ENCODE results near the gene SH3D21. TPM values are rescaled to one million over a fixed set of nuclear protein-coding genes. Genes with fewer than 3 reads are reported as not detected.
A peak's percentile ranks its signal among the peaks of the same experiment; 100 is the strongest.

SH3D21 gene
- total and polyA plus RNA-seq, 10 of the 15 experiments (the other 5 are each of a cell fraction or from before 2014, with no cell fraction given) = 0.06 to 5.9 (median 2.4) TPM

DNA sequence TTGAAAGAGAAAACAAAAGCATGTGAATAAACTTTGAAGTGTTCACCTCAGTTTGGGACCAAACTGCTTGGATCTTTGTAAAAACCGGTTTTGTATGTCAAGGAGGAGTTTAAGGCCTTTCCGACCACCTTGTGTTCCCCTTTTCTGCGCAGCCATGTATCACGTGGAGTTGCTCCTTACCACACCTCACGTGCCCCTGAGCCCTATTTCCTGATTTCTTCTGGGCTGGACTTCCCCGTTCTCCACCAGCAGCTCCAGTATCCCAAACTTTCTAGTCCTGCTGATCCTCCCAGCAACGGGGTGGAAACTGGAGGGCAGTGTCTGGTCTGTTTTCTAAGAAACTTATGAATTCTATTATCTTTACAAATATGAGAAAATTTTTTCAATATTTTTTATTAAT, 1.6 kb upstream of the SH3D21 start (continued):
- TF ChIP-seq TARDBP (IDR thresholded peaks at IDR 0.05; ENCODE audit: borderline replicate concordance) (no peak), ZNF384 (IDR thresholded peaks at IDR 0.05; ENCODE audit: borderline replicate concordance, low read depth, low read length) (no peak), RAD51 (IDR thresholded peaks at IDR 0.05) (peak; percentile 80), FOS (IDR thresholded peaks at IDR 0.05; ENCODE audit: borderline replicate concordance, extremely low read depth, insufficient read length) (no peak), NFIC (IDR thresholded peaks at IDR 0.05; ENCODE audit: low read depth, low read length) (no peak), CBX5 (IDR thresholded peaks at IDR 0.05; ENCODE audit: low read depth) (no peak), RELA (IDR thresholded peaks at IDR 0.05; ENCODE audit: borderline replicate concordance, partially characterized antibody) (no peak), BHLHE40 (IDR thresholded peaks at IDR 0.05; ENCODE audit: borderline replicate concordance in 1 of 2, low read depth in 2 of 2, low read length in 1 of 2) (peak; percentile 86 to 87), YY1 (IDR thresholded peaks at IDR 0.05; ENCODE audit: low read depth, low read length) (no peak), PAX5 (IDR thresholded peaks at IDR 0.05; ENCODE audit: borderline replicate concordance, low read depth, low read length) (no peak), RUNX3 (IDR thresholded peaks at IDR 0.05; ENCODE audit: low read length) (peak; percentile 52), BACH1 (IDR thresholded peaks at IDR 0.05; ENCODE audit: borderline replicate concordance) (no peak), RFX5 (IDR thresholded peaks at IDR 0.05; ENCODE audit: low read depth, low read length) (no peak), CREM (IDR thresholded peaks at IDR 0.05; ENCODE audit: low read depth) (no peak), RCOR1 (conservative IDR thresholded peaks at IDR 0.05; ENCODE audit: low read depth, low read length) (no peak), SREBF1 (IDR thresholded peaks at IDR 0.05; ENCODE audit: low read length) (no peak), SIN3A (IDR thresholded peaks at IDR 0.05; ENCODE audit: low read depth, low read length) (no peak)
- TF ChIP-seq, protein P1, sequence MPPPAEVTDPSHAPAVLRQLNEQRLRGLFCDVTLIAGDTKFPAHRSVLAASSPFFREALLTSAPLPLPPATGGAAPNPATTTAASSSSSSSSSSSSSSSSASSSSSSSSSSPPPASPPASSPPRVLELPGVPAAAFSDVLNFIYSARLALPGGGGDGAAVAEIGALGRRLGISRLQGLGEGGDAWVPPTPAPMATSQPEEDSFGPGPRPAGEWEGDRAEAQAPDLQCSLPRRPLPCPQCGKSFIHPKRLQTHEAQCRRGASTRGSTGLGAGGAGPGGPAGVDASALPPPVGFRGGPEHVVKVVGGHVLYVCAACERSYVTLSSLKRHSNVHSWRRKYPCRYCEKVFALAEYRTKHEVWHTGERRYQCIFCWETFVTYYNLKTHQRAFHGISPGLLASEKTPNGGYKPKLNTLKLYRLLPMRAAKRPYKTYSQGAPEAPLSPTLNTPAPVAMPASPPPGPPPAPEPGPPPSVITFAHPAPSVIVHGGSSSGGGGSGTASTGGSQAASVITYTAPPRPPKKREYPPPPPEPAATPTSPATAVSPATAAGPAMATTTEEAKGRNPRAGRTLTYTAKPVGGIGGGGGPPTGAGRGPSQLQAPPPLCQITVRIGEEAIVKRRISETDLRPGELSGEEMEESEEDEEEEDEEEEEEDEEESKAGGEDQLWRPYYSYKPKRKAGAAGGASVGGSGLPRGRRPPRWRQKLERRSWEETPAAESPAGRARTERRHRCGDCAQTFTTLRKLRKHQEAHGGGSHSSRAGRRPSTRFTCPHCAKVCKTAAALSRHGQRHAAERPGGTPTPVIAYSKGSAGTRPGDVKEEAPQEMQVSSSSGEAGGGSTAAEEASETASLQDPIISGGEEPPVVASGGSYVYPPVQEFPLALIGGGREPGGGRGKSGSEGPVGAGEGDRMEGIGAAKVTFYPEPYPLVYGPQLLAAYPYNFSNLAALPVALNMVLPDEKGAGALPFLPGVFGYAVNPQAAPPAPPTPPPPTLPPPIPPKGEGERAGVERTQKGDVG (CRISPR knock-in tag; IDR thresholded peaks at IDR 0.05) = no peak
- TF ChIP-seq, protein P2, sequence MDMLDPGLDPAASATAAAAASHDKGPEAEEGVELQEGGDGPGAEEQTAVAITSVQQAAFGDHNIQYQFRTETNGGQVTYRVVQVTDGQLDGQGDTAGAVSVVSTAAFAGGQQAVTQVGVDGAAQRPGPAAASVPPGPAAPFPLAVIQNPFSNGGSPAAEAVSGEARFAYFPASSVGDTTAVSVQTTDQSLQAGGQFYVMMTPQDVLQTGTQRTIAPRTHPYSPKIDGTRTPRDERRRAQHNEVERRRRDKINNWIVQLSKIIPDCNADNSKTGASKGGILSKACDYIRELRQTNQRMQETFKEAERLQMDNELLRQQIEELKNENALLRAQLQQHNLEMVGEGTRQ (IDR thresholded peaks at IDR 0.05; ENCODE audit: borderline replicate concordance, low read depth, low read length) = peak; percentile 13; the same call in 1 of the 2 replicates
- TF ChIP-seq, protein P3, sequence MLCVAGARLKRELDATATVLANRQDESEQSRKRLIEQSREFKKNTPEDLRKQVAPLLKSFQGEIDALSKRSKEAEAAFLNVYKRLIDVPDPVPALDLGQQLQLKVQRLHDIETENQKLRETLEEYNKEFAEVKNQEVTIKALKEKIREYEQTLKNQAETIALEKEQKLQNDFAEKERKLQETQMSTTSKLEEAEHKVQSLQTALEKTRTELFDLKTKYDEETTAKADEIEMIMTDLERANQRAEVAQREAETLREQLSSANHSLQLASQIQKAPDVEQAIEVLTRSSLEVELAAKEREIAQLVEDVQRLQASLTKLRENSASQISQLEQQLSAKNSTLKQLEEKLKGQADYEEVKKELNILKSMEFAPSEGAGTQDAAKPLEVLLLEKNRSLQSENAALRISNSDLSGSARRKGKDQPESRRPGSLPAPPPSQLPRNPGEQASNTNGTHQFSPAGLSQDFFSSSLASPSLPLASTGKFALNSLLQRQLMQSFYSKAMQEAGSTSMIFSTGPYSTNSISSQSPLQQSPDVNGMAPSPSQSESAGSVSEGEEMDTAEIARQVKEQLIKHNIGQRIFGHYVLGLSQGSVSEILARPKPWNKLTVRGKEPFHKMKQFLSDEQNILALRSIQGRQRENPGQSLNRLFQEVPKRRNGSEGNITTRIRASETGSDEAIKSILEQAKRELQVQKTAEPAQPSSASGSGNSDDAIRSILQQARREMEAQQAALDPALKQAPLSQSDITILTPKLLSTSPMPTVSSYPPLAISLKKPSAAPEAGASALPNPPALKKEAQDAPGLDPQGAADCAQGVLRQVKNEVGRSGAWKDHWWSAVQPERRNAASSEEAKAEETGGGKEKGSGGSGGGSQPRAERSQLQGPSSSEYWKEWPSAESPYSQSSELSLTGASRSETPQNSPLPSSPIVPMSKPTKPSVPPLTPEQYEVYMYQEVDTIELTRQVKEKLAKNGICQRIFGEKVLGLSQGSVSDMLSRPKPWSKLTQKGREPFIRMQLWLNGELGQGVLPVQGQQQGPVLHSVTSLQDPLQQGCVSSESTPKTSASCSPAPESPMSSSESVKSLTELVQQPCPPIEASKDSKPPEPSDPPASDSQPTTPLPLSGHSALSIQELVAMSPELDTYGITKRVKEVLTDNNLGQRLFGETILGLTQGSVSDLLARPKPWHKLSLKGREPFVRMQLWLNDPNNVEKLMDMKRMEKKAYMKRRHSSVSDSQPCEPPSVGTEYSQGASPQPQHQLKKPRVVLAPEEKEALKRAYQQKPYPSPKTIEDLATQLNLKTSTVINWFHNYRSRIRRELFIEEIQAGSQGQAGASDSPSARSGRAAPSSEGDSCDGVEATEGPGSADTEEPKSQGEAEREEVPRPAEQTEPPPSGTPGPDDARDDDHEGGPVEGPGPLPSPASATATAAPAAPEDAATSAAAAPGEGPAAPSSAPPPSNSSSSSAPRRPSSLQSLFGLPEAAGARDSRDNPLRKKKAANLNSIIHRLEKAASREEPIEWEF (IDR thresholded peaks at IDR 0.05; ENCODE audit: insufficient replicate concordance, low read depth, low read length) = no peak
- TF ChIP-seq, protein P4, sequence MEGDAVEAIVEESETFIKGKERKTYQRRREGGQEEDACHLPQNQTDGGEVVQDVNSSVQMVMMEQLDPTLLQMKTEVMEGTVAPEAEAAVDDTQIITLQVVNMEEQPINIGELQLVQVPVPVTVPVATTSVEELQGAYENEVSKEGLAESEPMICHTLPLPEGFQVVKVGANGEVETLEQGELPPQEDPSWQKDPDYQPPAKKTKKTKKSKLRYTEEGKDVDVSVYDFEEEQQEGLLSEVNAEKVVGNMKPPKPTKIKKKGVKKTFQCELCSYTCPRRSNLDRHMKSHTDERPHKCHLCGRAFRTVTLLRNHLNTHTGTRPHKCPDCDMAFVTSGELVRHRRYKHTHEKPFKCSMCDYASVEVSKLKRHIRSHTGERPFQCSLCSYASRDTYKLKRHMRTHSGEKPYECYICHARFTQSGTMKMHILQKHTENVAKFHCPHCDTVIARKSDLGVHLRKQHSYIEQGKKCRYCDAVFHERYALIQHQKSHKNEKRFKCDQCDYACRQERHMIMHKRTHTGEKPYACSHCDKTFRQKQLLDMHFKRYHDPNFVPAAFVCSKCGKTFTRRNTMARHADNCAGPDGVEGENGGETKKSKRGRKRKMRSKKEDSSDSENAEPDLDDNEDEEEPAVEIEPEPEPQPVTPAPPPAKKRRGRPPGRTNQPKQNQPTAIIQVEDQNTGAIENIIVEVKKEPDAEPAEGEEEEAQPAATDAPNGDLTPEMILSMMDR (IDR thresholded peaks at IDR 0.05 in 2 of 3, conservative IDR thresholded peaks at IDR 0.05 in 1 of 3; ENCODE audit: control insufficient read depth in 2 of 3, extremely low read depth in 1 of 3, insufficient read depth in 1 of 3, low read depth in 3 of 3, low read length in 3 of 3) = no peak
